Endothelial cell of umbilical vein (primary cell): Measurements from ENCODE around the gene PACS1.

Source experiments
- EZH2 ChIP-seq: IDR thresholded peaks from 2 replicates; pipeline ENCODE4 v1.6.1; 2012; ENCODE audit warnings: borderline replicate concordance, low read depth, mild to moderate bottlenecking, moderate library complexity, low read length, inconsistent platforms; ENCODE audit not compliant: severe bottlenecking
- FOS ChIP-seq: IDR thresholded peaks from 2 replicates; pipeline ENCODE4 v1.6.1; 2011; ENCODE audit warnings: mild to moderate bottlenecking, low read length, moderate library complexity, borderline replicate concordance; ENCODE audit not compliant: insufficient read depth
- GATA2 ChIP-seq: IDR thresholded peaks from 2 replicates; pipeline ENCODE4 v1.7.0; 2011; ENCODE audit warnings: low read depth, mild to moderate bottlenecking, moderate library complexity, mixed read lengths, low read length; ENCODE audit not compliant: insufficient read length, insufficient read depth
- JUN ChIP-seq: IDR thresholded peaks from 2 replicates; pipeline ENCODE4 v1.6.1; 2011; ENCODE audit warnings: borderline replicate concordance, low read depth; ENCODE audit not compliant: insufficient read length, insufficient read depth
- MAX ChIP-seq: IDR thresholded peaks from 2 replicates; pipeline ENCODE4 v1.6.1; 2011; ENCODE audit not compliant: insufficient read depth, insufficient read length
- POLR2A ChIP-seq: IDR thresholded peaks from 2 replicates; pipeline ENCODE4 v1.6.1; 2012; ENCODE audit warnings: low read depth, mild to moderate bottlenecking, control low read depth, low read length
- POLR2AphosphoS5 ChIP-seq: IDR thresholded peaks from 2 replicates; pipeline ENCODE4 v1.6.1; 2012; ENCODE audit warnings: low read depth, mild to moderate bottlenecking, control low read depth, low read length, moderate library complexity; ENCODE audit not compliant: insufficient read depth
- TF ChIP-seq, protein P1 (sequence below), 2 donors: IDR thresholded peaks; 1 replicate in 1 of 2; 2 replicates in 1 of 2; pipeline ENCODE4 v1.5.1; 2011; ENCODE audit warnings: low read length in 2 of 2, mild to moderate bottlenecking in 2 of 2, moderate library complexity in 2 of 2, control low read depth in 1 of 2, inconsistent platforms in 1 of 2, low read depth in 1 of 2; ENCODE audit not compliant: insufficient read depth in 1 of 2; ENCODE audit errors: extremely low read depth in 1 of 2

DNA sequence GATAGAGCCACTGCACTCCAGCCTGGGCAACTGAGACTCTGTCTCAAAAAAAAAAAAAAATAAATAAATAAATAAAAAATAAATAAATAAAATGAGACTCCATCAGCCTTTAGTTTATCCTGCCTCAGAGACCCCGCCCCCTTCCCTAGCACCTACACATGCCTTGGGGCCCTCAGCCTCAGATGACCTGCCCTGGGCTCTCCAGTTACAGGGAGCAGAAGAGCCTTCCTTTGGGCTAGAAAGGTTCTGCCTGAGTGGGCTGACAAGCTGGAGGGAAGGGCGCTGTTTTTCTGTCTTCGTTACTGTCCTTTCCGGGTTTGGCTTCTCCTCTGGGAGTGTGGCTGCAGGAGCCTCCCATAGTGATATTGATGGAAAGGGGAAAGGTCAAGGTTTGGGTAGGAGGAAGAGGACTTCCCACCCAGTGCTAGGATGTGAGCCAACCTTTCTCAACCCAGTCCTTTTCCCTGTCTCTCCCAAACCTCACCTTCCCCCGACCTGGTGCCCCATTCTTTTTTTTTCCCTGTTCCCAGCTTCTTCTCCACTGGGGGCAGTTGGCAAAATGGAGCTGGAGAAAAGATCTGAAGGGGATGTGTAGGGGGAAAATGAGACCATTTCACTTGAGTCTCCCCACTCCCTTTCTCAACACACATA, 19.4 kb upstream of the PACS1 start:
- TF ChIP-seq POLR2AphosphoS5 = no peak
- no peak for TF ChIP-seq EZH2
- TF ChIP-seq, protein P1, sequence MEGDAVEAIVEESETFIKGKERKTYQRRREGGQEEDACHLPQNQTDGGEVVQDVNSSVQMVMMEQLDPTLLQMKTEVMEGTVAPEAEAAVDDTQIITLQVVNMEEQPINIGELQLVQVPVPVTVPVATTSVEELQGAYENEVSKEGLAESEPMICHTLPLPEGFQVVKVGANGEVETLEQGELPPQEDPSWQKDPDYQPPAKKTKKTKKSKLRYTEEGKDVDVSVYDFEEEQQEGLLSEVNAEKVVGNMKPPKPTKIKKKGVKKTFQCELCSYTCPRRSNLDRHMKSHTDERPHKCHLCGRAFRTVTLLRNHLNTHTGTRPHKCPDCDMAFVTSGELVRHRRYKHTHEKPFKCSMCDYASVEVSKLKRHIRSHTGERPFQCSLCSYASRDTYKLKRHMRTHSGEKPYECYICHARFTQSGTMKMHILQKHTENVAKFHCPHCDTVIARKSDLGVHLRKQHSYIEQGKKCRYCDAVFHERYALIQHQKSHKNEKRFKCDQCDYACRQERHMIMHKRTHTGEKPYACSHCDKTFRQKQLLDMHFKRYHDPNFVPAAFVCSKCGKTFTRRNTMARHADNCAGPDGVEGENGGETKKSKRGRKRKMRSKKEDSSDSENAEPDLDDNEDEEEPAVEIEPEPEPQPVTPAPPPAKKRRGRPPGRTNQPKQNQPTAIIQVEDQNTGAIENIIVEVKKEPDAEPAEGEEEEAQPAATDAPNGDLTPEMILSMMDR (IDR thresholded peaks at IDR 0.05; ENCODE audit: extremely low read depth in 1 of 2, insufficient read depth in 1 of 2, low read depth in 1 of 2, low read length in 2 of 2) = no peak
- no peak for TF ChIP-seq MAX
- TF ChIP-seq POLR2A = no peak
- TF ChIP-seq GATA2 = no peak
- TF ChIP-seq FOS = no peak
- TF ChIP-seq JUN = no peak
